GM19025 (cell line): Measurements from ENCODE around the gene JAZF1.
"Not testable (repeated sequence)": the region's sequence is repeated elsewhere in the genome, so short reads cannot be mapped to it uniquely, and the experiment has no call there.

Experiments
- ATAC-seq: cut with Tn5 transposase; IDR thresholded peaks from one replicate; pipeline ENCODE4 v1.9.1; 2021; ENCODE audit warnings: mild to moderate bottlenecking, low read depth, moderate library complexity; ENCODE audit not compliant: unreplicated experiment

Gene JAZF1

GRCh38 chr7:27866828-27867672 is 313.5 kb downstream of the JAZF1 start:
- ATAC-seq: no peak

GRCh38 chr7:27866256-27866655 is 314.3 kb downstream of the JAZF1 start:
- no peak for ATAC-seq

GRCh38 chr7:27863880-27864279 is 316.7 kb downstream of the JAZF1 start:
- no peak for ATAC-seq

GRCh38 chr7:27861747-27862146 is 318.8 kb downstream of the JAZF1 start:
- ATAC-seq: no peak

GRCh38 chr7:27860800-27861199 is 319.8 kb downstream of the JAZF1 start:
- ATAC-seq: no peak

GRCh38 chr7:27856703-27857485 is 323.7 kb downstream of the JAZF1 start:
- ATAC-seq: not testable (repeated sequence)

- ATAC-seq: no peak
Measured at GRCh38 chr7:27850531-27850930, 330.1 kb downstream of the JAZF1 start.

GRCh38 chr7:27846388-27846787 is 334.2 kb downstream of the JAZF1 start:
- ATAC-seq: no peak

- no peak for ATAC-seq
Measured at GRCh38 chr7:27843584-27844305, 336.9 kb downstream of the JAZF1 start.

GRCh38 chr7:27842851-27843250 is 337.7 kb downstream of the JAZF1 start:
- ATAC-seq: no peak

GRCh38 chr7:27842094-27842692 is 338.4 kb downstream of the JAZF1 start:
- no peak for ATAC-seq

GRCh38 chr7:27840760-27841364 is 339.7 kb downstream of the JAZF1 start:
- ATAC-seq: no peak

- no peak for ATAC-seq
Measured at GRCh38 chr7:27840313-27840712, 340.3 kb downstream of the JAZF1 start.

GRCh38 chr7:27839099-27839498 is 341.5 kb downstream of the JAZF1 start:
- ATAC-seq: no peak

GRCh38 chr7:27836536-27836935 is 344.1 kb downstream of the JAZF1 start:
- ATAC-seq: no peak

- ATAC-seq: no peak
Measured at GRCh38 chr7:27835376-27835775, 345.2 kb downstream of the JAZF1 start.

- no peak for ATAC-seq
Measured at GRCh38 chr7:27834179-27834921, 346.2 kb downstream of the JAZF1 start.

- ATAC-seq: no peak
Measured at GRCh38 chr7:27826357-27826756, 354.2 kb downstream of the JAZF1 start.

GRCh38 chr7:27825891-27826290 is 354.7 kb downstream of the JAZF1 start:
- no peak for ATAC-seq

GRCh38 chr7:27822245-27822644 is 358.4 kb downstream of the JAZF1 start:
- no peak for ATAC-seq
